Activated CD8-positive, alpha-beta memory T cell treated with anti-CD3 and anti-CD28 coated beads for 36 hours (primary cell): ENCODE measurements around the gene GPR42. TPM values are rescaled to one million over a fixed set of nuclear protein-coding genes. Genes with fewer than 3 reads are reported as not detected.
"Not testable (repeated sequence)": the region's sequence is repeated elsewhere in the genome, so short reads cannot be mapped to it uniquely, and the experiment has no call there.

Experiments used
- CTCF ChIA-PET: fragments of 350-600 bp; sonication (Branson Sonifier 250); formaldehyde crosslinking; loops from one replicate; lab custom pipeline; 2021; ENCODE audit warnings: antibody characterized with exemption; lab: Charles Lee
- POLR2A ChIA-PET: fragments of 350-600 bp; sonication (Branson Sonifier 250); formaldehyde crosslinking; loops from one replicate; lab custom pipeline; 2021; ENCODE audit warnings: antibody characterized with exemption; lab: Charles Lee
- total RNA-seq, 2 experiments: library from RNA; stranded (reverse); gene quantifications; one replicate each; pipeline ENCODE4 v1.2.3, GENCODE V29; 2021

The GPR42 gene
- total RNA-seq, 2 experiments from 2014 or later = not detected

DNA sequence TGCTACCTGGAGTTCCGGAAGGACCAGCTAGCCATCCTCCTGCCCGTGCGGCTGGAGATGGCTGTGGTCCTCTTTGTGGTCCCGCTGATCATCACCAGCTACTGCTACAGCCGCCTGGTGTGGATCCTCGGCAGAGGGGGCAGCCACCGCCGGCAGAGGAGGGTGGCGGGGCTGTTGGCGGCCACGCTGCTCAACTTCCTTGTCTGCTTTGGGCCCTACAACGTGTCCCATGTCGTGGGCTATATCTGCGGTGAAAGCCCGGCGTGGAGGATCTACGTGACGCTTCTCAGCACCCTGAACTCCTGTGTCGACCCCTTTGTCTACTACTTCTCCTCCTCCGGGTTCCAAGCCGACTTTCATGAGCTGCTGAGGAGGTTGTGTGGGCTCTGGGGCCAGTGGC lies 11.5 kb upstream of the GPR42 start:
- CTCF ChIA-PET, POLR2A ChIA-PET: not testable (repeated sequence)

- CTCF ChIA-PET, POLR2A ChIA-PET: not testable (repeated sequence)
Observed at GRCh38 chr19:35360081-35360480, 10.8 kb upstream of the GPR42 start.

GRCh38 chr19:35360880-35361420 lies 9.9 kb upstream of the GPR42 start:
- ChIA-PET POLR2A (no interaction called here), CTCF (no interaction called here)

DNA sequence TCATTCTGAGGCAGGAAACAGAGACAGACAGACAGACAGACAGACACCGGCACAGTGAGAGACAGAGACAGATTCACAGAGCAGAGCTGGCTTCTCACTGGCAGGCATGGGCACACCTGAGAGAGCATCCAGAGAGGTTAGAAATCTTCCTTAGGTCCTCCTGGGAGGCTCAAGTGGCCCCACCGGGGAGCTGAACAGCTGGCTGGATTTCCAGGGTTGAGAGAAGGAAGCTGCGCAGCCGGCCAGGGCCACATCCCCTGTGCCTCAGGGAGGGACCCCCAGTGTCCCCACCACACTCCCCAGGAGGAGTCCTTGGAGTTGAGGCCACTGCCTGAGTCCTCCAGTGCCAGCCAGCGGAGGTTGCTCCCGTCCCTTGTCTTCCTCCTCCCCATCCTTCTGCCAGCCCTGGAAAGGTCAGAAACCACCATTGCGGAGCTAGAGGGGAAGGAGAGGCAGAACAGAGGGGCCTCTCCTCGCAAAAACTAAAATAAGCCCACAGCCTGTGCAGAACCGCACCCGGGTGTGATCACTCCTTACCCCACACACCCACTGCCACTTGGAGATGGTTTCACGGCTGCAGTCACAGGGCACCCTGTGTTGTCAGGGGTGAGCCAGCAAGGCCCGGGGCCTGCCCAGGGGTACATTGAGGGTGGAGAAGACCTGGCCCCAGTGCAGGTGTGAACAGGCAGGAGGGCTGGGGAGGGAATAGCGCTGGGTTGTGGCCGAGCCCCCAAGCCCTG lies 8.4 kb upstream of the GPR42 start:
- ChIA-PET CTCF (interaction anchor here (1.2 kb wide), 1 partner anchor 9 kb away, joined by 3 read pairs; no protein-coding TSS in a partner anchor), POLR2A (no interaction called here)

GRCh38 chr19:35363001-35363590 lies 7.8 kb upstream of the GPR42 start:
- CTCF ChIA-PET = no interaction called here
- POLR2A ChIA-PET = no interaction called here

GRCh38 chr19:35363711-35364425 lies 7.0 kb upstream of the GPR42 start:
- ChIA-PET CTCF (no interaction called here), POLR2A (no interaction called here)

DNA sequence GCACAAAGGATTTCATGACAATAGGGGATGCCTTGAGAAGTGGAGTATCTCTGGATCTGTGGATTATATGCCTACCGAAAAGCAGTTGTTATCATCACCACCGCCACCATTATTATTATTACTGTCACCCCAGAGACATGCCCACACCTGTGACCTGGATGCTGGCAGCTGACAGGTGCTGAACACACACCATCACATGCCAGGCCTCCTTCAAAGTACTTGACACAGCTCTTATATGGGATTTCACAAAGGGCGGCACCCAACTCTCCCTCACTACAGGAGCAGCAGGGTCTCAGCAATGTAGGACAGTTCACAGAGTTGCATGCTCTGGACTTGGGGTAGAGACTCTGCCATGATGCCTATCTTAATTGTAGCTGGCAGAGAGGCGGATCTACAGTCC lies 5.6 kb upstream of the GPR42 start:
- CTCF ChIA-PET = no interaction called here
- POLR2A ChIA-PET = no interaction called here

DNA sequence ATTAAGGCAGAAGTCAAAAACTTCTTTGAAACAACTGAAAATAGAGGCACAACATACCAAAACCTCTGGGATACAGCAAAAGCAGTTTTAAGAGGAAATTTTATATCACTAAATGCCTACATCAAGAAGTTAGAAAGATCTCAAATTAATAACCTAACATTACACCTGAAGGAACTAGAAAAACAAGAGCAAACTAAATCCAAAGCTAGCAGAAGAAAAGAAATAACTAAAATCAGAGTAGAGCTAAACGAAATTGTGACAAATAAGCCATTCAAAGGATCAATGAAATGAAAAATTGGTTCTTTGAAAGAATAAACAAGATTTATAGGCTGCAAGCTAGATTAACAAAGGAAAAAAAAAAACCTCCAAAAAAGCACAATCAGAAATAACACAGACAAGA lies 2.5 kb upstream of the GPR42 start:
- POLR2A ChIA-PET = no interaction called here
- CTCF ChIA-PET = no interaction called here

GRCh38 chr19:35369522-35369921 lies 1.3 kb upstream of the GPR42 start:
- ChIA-PET POLR2A (no interaction called here), CTCF (no interaction called here)

GRCh38 chr19:35373492-35373891 lies 2.6 kb downstream of the GPR42 start:
- ChIA-PET CTCF (no interaction called here), POLR2A (no interaction called here)

- POLR2A ChIA-PET, CTCF ChIA-PET: not testable (repeated sequence)
Observed at GRCh38 chr19:35374031-35374430, 3.2 kb downstream of the GPR42 start.

DNA sequence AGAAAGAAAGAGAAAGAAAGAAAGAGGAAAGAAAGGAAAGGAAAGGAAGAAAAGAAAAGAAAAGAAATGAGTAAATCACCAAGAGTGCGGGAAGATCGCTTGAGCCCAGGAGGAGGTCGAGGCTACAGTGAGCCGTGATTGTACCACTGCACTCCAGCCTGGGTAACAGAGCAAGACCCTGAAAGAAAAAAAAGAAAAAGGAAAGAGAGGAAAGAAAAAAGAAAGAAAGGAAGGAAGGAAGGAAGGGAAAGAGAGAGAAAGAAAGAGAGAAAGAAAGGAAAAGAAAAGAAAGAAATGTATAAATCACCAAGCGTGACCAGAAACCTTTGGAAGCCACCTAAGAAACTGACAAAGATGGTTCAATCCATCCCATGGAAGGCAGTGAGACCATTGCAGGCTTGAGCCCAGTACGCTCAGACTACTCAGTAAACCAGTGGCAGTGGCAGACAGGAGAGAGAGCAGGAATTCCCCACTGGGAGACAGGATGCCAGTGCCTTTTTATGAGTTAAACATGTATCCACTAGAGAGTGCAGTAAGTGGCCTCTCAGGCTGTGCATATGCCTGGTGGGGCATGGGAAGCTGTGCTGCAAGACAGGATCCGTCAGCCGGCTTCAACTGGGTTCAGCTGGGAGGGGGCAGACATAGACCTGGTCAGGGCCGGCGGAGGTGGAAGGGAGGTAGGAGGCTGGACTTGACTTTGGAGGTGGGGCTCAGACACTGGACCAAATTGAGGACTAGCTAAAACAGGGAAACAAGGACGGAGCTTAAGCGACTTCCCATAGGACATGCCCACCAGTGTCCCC lies 4.8 kb downstream of the GPR42 start:
- CTCF ChIA-PET = interaction anchor here (1.1 to 2.0 kb wide), 2 partner anchors 93 to 119 kb away, joined by 3 to 5 read pairs; no protein-coding TSS in a partner anchor
- POLR2A ChIA-PET = no interaction called here

DNA sequence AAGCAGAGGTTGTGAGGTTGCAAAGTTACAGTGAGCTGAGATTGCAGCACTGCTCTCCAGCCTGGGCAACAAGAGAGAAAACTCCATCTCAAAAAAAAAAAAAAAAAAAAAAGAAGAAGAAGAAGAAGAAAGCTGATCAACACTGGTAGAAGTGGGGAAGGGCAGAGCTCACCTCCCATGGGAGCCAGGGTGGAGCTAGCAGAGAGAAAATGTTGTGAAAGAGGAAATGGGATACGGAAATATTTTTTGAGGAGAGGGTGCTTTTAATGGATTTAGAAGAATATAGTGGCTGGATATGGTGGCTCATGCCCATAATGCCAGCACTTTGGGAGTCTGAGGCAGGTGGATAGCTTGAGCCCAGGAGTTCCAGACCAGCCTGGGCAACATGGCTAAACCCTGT lies 6.8 kb downstream of the GPR42 start:
- ChIA-PET POLR2A (no interaction called here), CTCF (interaction anchor here (0.6 to 2.7 kb wide), 3 partner anchors 25 to 126 kb away, joined by 3 to 6 read pairs (median 5); no protein-coding TSS in a partner anchor)

DNA sequence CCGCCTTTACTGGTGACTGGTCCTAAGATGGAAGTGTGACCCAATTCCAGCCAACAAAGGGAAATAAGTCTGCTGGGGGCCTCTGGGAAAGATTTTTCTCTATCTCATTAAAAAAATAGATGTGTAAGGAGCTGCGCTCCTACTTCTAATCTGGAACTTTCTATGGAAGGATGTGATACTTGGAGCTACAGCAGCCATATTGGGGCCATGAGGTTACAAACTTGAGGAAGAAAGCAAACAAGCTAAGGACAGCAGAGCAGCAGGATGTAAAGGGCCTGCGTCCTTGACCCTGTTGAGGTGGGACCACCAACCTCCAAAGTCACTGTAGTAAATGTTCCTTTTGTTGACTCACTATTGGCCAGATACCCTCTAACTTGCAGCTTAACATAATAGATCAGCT lies 7.5 kb downstream of the GPR42 start:
- POLR2A ChIA-PET = no interaction called here
- CTCF ChIA-PET = interaction anchor here (2.7 kb wide), 1 partner anchor 25 kb away, joined by 6 read pairs; no protein-coding TSS in a partner anchor

GRCh38 chr19:35379545-35379944 lies 8.7 kb downstream of the GPR42 start:
- POLR2A ChIA-PET = not testable (repeated sequence)
- CTCF ChIA-PET = interaction anchor here (2.7 kb wide), 1 partner anchor 27 kb away, joined by 6 read pairs; no protein-coding TSS in a partner anchor

- POLR2A ChIA-PET = no interaction called here
- CTCF ChIA-PET = no interaction called here
Observed at GRCh38 chr19:35379992-35380391, 9.1 kb downstream of the GPR42 start.

DNA sequence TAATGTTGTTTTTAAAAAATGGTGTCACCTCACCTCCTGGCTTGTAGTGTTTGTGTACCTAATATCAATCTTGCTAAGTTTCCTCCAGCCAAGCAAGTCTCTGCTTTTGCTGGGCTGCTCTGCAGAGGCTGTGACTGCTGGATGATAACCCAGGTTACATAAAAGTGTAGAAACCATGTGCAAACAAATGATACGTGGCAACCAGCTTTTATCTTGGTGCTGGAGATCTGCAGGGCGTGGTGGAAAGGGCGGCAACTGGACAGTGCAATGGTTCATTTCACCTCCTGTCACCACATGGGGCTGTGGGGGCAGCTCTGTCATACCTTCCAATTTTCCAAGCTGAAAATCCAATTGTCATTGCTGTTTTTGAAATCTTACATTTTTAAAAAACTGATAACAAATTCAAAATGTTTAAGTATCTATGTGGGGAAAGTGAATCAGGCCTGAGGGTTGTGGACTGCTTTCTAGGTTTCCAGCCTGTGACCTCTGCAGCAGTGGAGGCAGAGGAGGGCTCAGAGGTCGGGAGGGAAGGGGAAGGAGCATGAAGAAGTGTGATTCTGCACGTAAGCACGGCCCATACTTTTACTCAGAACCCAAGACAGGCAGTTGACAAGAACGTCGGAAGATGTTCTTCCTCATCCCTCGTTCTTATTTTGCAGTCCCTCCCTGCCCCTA lies 9.7 kb downstream of the GPR42 start:
- ChIA-PET CTCF (no interaction called here), POLR2A (no interaction called here)

GRCh38 chr19:35381318-35381717 lies 10.4 kb downstream of the GPR42 start:
- POLR2A ChIA-PET = no interaction called here
- CTCF ChIA-PET = no interaction called here

DNA sequence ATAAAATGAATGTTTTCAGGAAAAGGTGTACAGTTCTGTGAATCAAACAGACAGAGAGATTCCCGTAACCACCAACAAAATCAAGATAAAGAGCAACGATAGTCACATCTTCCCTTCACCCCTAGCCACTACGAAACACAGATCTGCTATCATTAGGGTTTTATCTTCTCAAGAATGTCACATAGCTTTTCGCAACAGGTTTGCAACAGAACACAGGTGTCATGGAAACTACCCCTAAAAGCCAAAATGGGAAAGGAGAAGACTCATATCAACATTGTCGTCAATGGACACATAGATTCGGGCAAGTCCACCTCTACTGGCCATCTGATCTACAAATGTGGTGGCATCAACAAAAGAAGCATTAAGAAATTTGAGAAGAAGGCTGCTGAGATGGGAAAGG lies 11.1 kb downstream of the GPR42 start:
- ChIA-PET POLR2A (no interaction called here), CTCF (no interaction called here)
